Panc1 (cell line): ENCODE data around the gene UNC5CL.

Experiments
- POLR2AphosphoS5 ChIP-seq: IDR thresholded peaks from 2 replicates; pipeline ENCODE4 v1.6.1; 2012; ENCODE audit warnings: mild to moderate bottlenecking, low read depth, low read length, moderate library complexity
- SIN3A ChIP-seq: IDR thresholded peaks from 2 replicates; pipeline ENCODE4 v1.6.1; 2012; ENCODE audit warnings: low read depth, mild to moderate bottlenecking, low read length, moderate library complexity, borderline replicate concordance; ENCODE audit not compliant: insufficient read depth
- TF ChIP-seq, protein P1 (sequence below): fragments of 450-650 bp; IDR thresholded peaks from 2 replicates; pipeline ENCODE4 v1.5.1; 2017; ENCODE audit warnings: mild to moderate bottlenecking

DNA sequence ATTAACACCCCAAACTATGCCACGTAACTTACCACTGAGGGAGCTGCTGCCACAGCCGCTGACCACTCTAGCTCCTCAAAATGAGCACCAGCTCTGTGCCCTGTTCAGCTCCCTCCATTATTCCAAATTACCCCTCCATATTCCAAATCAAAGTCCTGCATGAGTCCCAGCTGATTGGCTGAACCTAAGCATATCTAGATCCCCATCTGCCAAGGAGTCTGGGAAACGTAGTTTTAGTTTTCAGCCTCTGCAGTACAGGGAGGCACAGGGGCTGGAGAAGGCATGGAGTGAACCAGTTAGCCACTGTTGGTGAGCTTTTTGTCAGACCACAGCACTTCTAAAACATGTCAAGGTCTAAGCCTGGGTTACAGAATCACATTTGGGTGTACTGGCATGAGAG, 15.9 kb downstream of the UNC5CL start:
- TF ChIP-seq, protein P1, sequence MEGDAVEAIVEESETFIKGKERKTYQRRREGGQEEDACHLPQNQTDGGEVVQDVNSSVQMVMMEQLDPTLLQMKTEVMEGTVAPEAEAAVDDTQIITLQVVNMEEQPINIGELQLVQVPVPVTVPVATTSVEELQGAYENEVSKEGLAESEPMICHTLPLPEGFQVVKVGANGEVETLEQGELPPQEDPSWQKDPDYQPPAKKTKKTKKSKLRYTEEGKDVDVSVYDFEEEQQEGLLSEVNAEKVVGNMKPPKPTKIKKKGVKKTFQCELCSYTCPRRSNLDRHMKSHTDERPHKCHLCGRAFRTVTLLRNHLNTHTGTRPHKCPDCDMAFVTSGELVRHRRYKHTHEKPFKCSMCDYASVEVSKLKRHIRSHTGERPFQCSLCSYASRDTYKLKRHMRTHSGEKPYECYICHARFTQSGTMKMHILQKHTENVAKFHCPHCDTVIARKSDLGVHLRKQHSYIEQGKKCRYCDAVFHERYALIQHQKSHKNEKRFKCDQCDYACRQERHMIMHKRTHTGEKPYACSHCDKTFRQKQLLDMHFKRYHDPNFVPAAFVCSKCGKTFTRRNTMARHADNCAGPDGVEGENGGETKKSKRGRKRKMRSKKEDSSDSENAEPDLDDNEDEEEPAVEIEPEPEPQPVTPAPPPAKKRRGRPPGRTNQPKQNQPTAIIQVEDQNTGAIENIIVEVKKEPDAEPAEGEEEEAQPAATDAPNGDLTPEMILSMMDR: no peak
- TF ChIP-seq POLR2AphosphoS5: no peak
- no peak for TF ChIP-seq SIN3A
